Measurements from ENCODE around the gene NRM. TPM values are rescaled to one million over a fixed set of nuclear protein-coding genes. Genes with fewer than 3 reads are reported as not detected.

NRM gene
- total and polyA plus RNA-seq, 2 of the 13 experiments (the other 11 are each of a cell fraction or from before 2014, with no cell fraction given), result 12.5 to 16.0 TPM

DNA sequence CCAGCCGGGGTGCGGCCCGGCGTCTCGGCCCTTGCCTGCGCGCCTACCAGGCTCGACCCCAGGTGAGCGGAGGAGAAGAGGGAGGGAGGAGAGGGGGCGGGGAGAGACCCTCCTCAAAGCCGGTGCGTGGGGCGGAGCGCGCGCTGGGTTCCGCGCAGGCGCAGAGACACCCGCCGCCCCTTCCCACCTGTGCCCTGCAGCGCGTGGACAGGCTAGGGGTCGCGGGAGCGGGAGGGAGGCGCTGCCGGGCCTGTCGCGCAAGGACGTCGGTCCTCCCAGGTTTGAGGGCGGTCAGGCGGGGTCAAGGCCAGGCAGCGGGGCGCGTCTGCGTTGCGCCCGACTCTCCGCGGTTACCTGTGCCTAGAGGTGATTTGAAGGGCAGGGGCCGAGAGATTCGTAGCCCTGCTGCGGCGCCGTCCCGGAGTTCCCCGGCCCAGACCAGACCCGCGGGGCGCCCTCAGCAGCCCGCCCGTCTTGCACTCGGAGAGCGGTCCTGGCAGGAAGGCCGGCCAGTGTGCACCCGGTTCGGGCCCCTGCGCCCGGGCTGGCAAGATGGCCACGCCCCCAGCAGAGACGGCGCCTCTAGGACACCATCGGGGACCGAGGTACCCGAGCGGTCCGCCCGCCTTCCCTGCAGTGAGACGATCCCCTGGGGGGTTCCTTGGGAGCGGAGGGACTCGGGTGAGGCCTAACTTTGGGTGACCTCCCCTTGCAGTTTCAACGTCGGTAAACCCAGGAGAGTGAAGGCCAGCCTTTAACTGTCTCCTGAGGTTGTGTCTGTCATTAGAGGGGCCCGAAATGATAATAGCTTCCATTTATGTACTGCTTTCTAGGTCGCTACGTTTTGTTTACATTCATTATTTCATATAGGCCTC, 43.3 kb downstream of the NRM start (continued):
- TF ChIP-seq MAZ (IDR thresholded peaks at IDR 0.05; ENCODE audit: borderline replicate concordance, low read depth, low read length), result no peak
- TF ChIP-seq MAZ (CRISPR knock-in tag; IDR thresholded peaks at IDR 0.05; ENCODE audit: low read depth), result peak; percentile 99
- TF ChIP-seq, protein P1, sequence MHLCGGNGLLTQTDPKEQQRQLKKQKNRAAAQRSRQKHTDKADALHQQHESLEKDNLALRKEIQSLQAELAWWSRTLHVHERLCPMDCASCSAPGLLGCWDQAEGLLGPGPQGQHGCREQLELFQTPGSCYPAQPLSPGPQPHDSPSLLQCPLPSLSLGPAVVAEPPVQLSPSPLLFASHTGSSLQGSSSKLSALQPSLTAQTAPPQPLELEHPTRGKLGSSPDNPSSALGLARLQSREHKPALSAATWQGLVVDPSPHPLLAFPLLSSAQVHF (CRISPR knock-in tag; IDR thresholded peaks at IDR 0.05), result peak; percentile 88; the same call in 1 of the 2 replicates
- TF ChIP-seq NBN (conservative IDR thresholded peaks at IDR 0.05), result no peak
- peak; percentile 77; the same call in 1 of the 2 replicates for TF ChIP-seq NFE2L1 (CRISPR knock-in tag; IDR thresholded peaks at IDR 0.05; ENCODE audit: borderline replicate concordance)
- peak; percentile 93; the same call in 1 of the 2 replicates for TF ChIP-seq ZNF256 (CRISPR knock-in tag; conservative IDR thresholded peaks at IDR 0.05)
- TF ChIP-seq PAX8 (CRISPR knock-in tag; IDR thresholded peaks at IDR 0.05; ENCODE audit: borderline replicate concordance), result peak; percentile 50; the same call in 1 of the 2 replicates
- peak; percentile 96 for TF ChIP-seq AKAP8 (CRISPR knock-in tag; IDR thresholded peaks at IDR 0.05)
- peak; percentile 78; the same call in 1 of the 2 replicates for TF ChIP-seq NCOR1 (IDR thresholded peaks at IDR 0.05; ENCODE audit: borderline replicate concordance, low read length)
- TF ChIP-seq ZNF605 (CRISPR knock-in tag; IDR thresholded peaks at IDR 0.05), result peak; percentile 99
- TF ChIP-seq TSC22D2 (CRISPR knock-in tag; IDR thresholded peaks at IDR 0.05; ENCODE audit: borderline replicate concordance), result peak; percentile 74
- TF ChIP-seq TCF7L2 (IDR thresholded peaks at IDR 0.05; ENCODE audit: low read depth, low read length), result no peak
- peak; percentile 96 for TF ChIP-seq PHF8 (CRISPR knock-in tag; IDR thresholded peaks at IDR 0.05)
- TF ChIP-seq, protein P2, sequence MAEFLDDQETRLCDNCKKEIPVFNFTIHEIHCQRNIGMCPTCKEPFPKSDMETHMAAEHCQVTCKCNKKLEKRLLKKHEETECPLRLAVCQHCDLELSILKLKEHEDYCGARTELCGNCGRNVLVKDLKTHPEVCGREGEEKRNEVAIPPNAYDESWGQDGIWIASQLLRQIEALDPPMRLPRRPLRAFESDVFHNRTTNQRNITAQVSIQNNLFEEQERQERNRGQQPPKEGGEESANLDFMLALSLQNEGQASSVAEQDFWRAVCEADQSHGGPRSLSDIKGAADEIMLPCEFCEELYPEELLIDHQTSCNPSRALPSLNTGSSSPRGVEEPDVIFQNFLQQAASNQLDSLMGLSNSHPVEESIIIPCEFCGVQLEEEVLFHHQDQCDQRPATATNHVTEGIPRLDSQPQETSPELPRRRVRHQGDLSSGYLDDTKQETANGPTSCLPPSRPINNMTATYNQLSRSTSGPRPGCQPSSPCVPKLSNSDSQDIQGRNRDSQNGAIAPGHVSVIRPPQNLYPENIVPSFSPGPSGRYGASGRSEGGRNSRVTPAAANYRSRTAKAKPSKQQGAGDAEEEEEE (CRISPR knock-in tag; IDR thresholded peaks at IDR 0.05; ENCODE audit: borderline replicate concordance), result no peak
- 0 out of 2 replicates have a peak, but pooled peaks have one; percentile 70 for TF ChIP-seq ZNF589 (CRISPR knock-in tag; conservative IDR thresholded peaks at IDR 0.05)
- TF ChIP-seq MEIS1 (CRISPR knock-in tag; IDR thresholded peaks at IDR 0.05; ENCODE audit: borderline replicate concordance), result peak; percentile 90; the same call in 1 of the 2 replicates
- TF ChIP-seq EZH2 (conservative IDR thresholded peaks at IDR 0.05; ENCODE audit: low read depth, low read length), result no peak
- TF ChIP-seq ZNF407 (CRISPR knock-in tag; IDR thresholded peaks at IDR 0.05; ENCODE audit: not compliant biosample characterization), result peak; percentile 98

Data from HepG2 (cell line).